HG03521 (cell line): Measurements from ENCODE around the gene GYG1.
A peak's percentile ranks its signal among the peaks of the same experiment; 100 is the strongest.

ENCODE experiments used
- ATAC-seq: cut with Tn5 transposase; IDR thresholded peaks from one replicate; pipeline ENCODE4 v1.9.1; 2021; ENCODE audit warnings: mild to moderate bottlenecking, moderate library complexity; ENCODE audit not compliant: unreplicated experiment

The GYG1 gene

DNA sequence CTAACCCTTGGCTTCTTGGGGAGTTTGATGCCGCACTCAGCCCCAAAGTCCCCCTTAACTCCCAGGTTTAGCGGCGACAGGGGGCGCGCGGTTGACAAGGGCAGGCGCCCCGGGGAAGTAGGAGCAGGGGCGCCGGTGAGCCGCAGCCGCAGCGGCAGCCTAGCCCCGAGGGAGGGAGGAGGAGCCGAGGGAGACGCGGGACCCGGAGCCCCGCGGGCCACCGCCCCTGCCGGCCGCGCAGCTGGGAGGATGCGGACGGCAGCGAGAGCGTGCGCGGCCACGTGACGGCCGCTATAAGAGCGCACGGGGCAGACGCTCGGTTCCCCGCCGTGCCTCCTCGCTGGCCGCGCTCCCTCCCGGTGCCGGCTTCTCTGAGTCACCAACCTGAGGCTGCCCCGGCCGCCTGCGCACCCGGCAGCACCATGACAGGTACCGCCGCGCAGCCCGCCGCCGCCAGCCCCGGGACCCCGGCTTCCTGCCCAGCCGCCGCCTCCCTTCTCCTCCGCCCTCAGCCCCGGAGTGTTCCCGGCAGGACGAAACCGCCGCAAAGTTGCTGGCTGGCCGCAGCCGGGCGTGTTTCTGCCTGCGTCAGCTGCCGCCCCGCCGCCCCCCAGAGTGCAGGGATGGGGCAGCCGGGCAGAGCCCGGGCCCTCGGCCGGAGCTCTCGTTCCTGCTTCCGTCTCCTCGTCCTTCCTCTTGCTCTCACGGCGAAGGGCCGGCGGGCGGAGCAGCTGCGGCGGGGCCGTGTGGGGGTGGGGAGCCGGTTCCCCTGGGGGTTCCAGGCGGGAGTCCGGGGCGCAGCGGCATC, at the start of gene GYG1:
TSS of gene GYG1 (plus strand) at position 322 of the 808 bp plus-strand sequence. CDS start at position 423, 101 bp downstream.
- peak; percentile 90 for ATAC-seq

- ATAC-seq: peak; percentile 90
Observed at GRCh38 chr3:148943506-148944205, 47.7 kb upstream of the GYG1 start.

DNA sequence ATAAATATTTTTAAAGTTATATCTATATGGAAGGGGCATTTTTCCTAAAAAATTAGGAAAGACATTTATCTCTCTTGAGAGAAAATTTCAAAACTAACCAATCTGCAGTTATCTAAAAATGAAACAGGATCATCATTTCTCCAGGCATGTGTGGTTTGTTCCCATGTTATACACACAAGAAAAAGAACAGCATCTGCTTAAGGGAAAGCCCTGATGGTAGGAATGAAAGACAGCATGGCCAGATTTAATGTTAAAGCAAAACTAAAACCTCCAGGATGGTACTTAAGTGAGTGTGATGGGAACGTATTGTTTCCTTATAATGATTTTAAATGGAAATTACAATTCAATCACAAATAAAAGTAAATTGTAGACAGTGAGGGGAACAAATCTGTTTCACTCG, 46.2 kb upstream of the GYG1 start:
- no peak for ATAC-seq

- no peak for ATAC-seq
Observed at GRCh38 chr3:148948913-148949657, 42.3 kb upstream of the GYG1 start.

DNA sequence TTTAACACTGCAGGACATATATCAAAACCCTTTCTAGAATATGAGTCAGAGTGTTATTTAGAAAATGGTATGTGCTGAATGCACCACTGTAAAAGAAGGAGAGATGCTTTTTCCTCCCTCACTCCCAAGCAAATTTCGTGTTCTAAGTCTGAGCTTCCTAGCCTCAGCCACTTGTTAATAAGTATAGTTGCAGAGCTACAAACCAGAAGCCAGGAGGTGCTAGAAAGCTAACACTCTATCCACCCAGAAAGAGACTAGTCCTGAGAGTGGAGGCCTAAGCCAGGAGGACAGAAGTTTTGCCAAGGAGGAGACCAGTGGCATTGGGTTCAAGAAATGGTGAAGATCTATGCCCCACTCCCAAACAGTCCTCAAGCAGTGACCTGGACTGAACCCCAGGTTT, 40.5 kb upstream of the GYG1 start:
- ATAC-seq: peak; percentile 46

- ATAC-seq: no peak
Observed at GRCh38 chr3:148951599-148952361, 39.6 kb upstream of the GYG1 start.

DNA sequence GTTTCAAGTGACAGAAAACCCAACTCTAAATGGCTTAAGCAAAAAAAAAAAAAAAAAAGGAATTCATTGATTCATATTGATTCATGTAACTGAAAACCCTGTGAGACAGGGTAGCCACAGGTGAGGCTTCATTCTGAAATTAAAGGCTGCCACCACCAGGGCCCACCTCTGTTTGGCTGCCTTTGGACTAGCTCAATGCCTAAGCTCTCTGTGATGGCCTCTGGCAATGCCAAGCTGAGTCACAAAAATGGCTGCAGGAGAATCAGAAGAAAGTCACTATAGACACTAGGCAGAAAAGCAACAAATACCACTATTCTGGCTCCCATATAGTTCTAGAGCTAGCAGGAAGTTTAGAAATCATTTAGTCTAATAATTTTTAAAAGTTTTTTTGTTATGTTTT, 38.2 kb upstream of the GYG1 start:
- ATAC-seq: no peak

- ATAC-seq: no peak
Observed at GRCh38 chr3:148954981-148955380, 36.4 kb upstream of the GYG1 start.

DNA sequence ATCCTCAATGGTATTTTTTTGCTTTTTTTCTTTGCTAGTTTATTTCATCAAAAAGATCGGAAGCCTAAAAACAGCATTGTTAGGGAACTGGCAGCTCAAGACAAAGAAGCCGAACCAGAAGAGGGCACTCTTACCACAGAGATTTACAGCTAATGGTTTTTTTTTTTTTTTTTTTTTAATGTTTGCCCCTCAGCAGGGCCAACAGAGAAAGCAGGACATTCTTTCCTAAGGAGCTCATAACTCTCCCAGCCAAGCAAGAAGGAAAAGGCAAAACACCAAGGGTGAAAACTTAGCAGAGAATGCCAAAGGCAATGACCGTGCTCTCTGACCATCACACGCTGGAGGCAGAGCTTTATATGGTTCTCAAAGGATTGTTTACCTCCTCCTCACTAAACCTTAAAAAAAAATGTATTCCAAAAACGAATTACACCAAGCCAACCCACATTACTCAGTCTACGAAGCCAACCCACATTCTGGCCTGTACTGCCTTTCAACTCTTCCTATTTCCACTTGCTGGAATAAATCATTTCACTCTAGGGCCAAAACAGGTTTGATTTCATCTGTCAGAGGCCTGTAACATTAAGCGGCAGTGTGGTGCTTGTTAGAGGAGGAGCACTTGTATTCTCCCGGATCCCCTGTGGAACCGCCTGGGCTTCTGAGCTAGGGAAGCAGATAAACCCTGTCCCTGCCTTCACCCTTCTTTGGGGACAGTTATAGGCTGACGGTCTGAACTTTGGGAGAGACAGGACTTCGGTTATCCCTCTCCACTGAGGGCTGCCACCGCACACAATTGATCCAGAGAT, 35.6 kb upstream of the GYG1 start:
- ATAC-seq: no peak

DNA sequence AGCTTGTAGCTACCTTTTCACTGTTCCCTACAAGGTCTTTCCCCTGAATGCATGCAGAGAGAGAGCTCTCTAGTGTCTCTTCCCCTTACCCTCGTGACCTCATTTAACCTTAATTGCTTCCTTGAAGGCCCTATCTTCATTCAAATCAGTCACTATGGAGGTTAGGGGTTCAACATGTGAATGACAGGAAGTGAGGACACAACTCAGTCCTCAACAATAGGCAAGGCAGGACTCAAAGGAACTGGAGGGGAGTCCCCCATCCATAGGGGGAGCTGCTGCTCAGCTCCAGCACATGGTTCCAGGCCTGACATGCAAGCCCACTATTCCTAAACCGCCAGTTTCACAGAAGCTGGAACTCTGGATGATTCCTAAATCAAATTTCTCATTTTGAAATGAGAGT, 33.8 kb upstream of the GYG1 start:
- ATAC-seq: no peak

- no peak for ATAC-seq
Observed at GRCh38 chr3:148958696-148959095, 32.6 kb upstream of the GYG1 start.

DNA sequence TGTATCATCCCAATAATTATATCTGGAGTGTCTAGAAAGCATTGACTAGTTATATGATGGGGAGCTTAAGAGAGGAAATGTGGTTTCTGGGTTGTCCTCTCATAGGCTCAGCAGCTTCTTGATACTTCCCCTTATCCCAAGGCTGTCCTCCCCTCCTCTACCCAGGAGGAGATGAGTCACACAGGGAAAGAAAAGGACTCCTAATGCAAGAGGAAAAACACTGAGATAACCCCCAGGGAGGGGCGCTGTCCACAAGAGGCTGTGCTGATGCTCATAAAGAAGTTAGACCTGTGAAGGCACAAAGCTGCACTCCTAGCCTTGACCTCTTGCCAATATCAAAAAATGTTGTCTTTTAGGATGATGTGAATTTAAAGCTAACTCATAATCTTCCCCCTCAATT, 28.8 kb upstream of the GYG1 start:
- no peak for ATAC-seq

DNA sequence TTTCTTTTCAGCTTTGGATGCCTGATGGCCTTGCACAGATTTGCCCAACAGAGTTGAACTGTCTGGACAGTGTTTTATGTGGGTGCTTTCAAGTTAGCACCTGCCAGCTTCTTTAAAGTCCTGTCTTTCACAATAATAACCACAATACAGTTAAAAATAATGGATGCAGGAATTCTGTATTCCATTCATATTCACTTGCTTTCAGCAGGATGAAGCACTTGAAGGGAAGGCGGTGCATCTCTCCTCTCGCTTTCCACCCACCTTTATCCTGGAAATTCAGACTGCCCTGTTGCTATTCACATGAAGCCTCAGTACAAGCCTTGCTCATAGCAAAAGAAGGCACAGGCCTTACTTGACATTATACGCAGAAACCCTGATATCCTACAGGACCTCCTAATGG, 26.5 kb upstream of the GYG1 start:
- ATAC-seq: no peak

- ATAC-seq: no peak
Observed at GRCh38 chr3:148968321-148968720, 23.0 kb upstream of the GYG1 start.

GRCh38 chr3:148970271-148970670, 21.1 kb upstream of the GYG1 start:
- no peak for ATAC-seq

DNA sequence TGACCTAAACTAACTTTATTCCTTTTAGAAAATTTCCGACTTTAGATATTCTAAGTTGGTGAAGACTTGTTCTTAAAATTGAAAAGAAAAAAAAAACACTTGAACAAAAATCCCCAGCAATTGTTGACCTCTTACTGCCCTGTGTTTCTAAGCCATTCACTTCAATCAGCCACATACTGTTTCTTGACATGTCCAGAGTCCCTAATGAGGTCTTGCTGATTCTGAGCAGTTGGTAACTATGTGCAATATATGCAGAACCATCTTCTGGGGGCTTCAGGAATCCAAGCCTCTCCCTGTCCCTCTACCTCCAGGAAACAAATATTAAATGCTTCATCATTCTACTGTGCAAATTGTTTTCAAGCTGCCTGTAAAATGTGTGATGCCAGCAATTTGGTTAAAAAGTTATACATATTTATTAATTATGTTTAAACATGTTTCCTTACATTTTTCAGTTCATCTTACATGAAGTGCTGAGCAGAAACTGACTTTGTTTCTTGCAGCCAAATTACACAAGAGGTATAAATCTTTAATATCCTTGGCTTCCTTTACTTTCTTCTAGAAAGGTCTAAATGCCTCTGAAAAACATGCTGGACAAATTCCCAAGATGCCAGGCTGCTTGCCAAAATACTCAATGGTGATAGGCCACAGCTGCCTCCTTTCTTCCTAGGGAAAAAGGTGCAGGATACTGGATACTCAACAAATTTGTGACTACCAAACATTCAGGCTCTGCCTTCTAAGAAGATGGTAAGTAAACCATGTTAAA, 19.8 kb upstream of the GYG1 start:
- ATAC-seq: no peak

GRCh38 chr3:148974726-148975125, 16.6 kb upstream of the GYG1 start:
- peak; percentile 48 for ATAC-seq

DNA sequence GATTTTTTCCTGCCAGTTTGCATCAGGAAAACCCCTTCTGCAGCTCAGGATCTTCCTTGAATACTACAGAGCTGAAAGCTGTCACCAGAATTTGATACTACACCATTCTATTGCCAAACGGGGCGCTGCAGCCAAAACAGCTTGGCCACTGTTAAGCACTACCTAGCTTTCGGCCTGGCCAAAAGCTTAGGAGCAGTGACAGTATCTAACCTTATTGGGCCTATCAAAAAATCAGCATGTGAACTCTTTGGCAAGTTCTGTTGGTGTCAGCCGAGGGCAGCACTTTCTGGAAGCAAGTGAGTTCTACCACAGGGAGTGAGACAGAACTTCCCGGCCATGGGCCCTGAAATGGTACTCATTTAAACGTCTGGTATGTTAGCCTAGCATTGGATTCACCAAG, 16.1 kb upstream of the GYG1 start:
- no peak for ATAC-seq

DNA sequence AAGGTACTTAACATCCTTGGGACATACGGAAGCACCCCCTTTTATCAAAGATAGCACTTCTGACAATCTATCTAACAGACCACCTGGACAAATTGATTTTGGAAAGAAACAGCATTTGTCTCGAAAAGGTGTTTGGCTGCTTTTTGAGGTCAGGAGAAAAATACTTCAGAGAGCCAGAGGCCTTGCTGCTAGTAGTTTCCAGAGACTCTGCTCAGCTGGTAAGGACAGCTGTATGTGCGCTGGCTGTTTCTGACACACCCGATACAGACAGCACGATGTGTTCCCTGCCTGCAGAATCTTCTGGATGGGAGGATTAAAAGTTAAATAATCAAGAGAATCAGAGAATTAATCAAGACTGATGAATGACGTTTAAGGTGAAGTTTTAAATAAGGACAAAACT, 15.6 kb upstream of the GYG1 start:
- ATAC-seq: no peak
